NCI-H1694 treated with DMSO at 0.1 percent for 48 hours (cell line): ENCODE data around the gene LIPC.

Experiments
- DNase-seq: peaks from one replicate; lab custom pipeline; 2025; lab: John Stamatoyannopoulos, UW

Gene LIPC

DNA sequence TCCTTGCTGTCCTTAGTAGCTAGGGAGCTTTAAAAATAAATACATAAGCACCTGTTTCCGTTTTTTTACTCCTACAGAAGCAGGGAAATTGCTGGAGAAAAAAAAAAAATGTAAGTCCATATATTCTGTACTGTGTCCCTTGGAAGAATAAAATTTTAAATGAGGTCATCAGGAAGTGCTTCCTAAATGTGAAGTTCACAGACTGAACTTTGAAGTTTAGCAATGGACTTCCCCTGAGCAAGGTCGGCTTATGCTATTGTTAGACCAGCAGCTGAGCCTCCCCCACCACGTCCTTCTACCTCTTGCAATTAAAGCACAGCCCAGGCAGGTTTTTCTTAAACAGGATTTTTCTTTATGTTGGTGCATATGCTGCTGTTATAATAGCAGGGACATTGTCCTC lies 26.3 kb downstream of the LIPC start:
- DNase-seq = no peak

DNA sequence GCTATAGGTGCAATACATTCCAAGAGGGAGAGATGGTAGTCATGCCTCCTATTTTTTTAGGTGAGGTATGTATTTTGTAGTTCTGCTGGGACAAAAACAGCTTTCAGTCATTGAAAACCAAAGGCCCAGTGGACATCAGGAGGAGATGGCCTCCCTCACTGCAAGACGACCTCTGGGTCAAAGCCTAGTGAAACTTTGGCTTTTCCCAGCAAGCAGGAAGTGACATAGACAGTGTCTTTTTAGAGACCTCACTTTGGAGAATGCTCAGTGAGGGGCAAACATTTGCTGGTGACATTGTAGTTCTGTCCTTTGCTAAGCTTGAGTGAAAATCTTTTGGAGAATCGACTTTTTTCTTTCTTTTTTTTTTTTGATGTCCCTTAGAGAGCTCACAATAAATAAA lies 27.3 kb downstream of the LIPC start:
- DNase-seq = no peak

GRCh38 chr15:58459560-58459959 lies 27.8 kb downstream of the LIPC start:
- DNase-seq = no peak

DNA sequence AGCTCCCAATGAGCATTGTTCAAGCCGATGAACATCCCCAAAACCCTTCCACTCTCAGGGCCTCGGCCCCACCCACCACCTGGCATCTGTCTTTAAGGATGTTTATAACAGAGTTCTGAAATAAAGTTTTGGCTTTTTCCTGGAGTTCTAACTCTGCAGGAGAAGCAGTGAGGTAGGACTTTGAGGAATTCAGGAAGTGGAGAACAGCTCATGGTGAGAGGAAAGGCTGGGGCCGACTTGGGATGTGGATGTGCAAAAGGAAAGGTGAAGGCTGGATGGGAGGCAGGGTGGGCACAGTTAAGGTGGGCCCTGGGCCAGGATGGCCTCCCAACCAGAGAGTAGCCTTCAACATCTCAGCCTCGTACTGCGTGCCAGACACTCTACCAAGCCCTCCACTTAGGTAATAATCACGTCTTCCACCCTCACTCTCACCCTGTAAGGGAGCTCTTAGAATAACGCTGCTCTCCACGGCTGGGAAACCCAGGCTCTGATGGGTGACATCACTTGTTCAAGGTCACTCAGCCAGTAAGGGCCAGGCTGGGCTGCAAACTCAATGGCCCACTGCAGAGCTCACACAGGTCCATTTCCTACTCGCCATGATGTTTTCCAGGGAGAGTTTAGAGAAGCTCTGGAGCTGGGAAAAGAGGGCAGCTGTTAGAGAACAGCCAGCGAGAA lies 28.5 kb downstream of the LIPC start:
- no peak for DNase-seq

GRCh38 chr15:58460872-58461271 lies 29.1 kb downstream of the LIPC start:
- DNase-seq = no peak

- DNase-seq = no peak
Measured at GRCh38 chr15:58462547-58462946, 30.8 kb downstream of the LIPC start.

DNA sequence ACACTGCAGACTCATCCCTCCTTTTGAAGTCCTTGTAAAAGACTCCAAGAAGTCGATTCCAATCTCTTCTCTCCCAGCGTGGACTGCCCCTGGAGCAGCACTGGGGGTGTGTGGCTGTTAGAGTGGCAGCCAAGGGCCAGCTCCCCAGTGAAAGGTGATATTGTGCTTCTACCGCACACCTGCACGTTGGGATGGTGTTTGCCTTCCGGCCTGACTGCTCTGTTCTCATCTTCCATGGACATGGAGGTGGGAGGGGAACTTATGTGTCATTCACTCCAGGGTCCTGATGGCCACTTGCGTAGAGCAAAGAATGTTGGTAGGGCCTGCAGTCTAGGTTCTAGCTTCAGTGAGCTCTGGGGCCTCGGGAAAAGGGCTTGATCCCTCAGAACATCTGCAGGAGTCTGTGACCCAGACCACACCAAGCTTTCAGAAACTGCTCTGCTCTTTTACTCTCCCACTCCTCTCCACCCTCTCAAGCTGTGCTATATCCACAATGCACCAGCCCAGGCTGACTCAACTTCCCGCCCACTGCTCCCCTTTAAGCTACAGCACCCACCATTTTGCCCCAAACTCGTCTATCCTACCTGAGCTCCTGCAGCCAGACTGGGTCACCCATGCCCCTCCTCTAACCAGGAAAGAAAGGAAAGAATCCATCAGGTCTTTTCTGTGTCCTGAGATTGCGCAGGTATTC lies 31.3 kb downstream of the LIPC start:
- no peak for DNase-seq

GRCh38 chr15:58463815-58464650 lies 32.2 kb downstream of the LIPC start:
- no peak for DNase-seq

GRCh38 chr15:58465070-58465469 lies 33.3 kb downstream of the LIPC start:
- DNase-seq = no peak

DNA sequence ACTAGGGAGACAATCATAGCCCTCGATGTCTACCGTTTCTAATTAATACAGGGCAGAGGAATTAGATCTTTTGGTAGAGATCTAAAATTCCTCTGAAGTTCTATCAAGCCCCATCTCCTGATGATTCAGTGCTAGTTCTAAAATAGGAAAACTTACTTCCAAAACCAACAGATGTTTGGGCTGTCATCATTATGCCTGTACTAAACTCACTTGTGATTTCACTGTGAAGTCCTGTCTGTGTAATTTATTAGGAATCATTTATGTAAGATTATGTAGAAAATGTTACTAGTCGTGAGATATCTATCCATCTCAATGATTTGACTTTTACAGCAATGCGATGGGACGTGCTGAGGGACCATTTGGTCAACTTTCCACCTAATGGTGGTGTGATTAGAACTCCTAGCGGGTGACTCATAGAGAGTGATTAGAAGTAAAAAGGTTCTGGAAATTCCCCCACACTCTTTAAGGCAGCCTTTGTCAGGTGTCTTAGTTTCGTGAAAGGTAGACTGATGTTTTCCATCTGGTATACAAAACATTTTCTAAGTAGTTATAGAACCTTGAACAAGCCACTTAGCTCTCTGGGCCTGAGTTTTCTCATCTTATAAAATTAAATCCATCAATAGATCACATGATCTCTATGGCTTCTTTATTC lies 34.2 kb downstream of the LIPC start:
- DNase-seq = no peak

DNA sequence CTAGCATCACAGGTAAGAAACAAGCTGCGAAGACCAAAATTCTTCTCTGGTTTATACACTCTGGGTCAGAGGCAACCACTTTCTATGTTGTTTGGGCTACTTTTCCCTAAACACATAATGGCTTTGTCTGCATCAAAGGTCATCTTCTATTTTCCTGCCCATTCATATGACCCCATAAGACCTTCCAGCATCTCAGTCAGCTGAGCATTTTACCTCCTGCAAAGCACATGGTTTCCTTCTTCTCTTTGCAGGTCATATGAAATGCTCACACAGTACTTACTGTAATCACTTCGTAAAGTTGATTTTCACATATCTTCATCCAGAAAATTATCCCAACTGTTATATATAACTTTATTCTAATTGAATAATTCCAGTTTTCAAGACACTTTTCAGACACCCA lies 34.8 kb downstream of the LIPC start:
- DNase-seq = no peak

- no peak for DNase-seq
Measured at GRCh38 chr15:58467121-58467721, 35.4 kb downstream of the LIPC start.

DNA sequence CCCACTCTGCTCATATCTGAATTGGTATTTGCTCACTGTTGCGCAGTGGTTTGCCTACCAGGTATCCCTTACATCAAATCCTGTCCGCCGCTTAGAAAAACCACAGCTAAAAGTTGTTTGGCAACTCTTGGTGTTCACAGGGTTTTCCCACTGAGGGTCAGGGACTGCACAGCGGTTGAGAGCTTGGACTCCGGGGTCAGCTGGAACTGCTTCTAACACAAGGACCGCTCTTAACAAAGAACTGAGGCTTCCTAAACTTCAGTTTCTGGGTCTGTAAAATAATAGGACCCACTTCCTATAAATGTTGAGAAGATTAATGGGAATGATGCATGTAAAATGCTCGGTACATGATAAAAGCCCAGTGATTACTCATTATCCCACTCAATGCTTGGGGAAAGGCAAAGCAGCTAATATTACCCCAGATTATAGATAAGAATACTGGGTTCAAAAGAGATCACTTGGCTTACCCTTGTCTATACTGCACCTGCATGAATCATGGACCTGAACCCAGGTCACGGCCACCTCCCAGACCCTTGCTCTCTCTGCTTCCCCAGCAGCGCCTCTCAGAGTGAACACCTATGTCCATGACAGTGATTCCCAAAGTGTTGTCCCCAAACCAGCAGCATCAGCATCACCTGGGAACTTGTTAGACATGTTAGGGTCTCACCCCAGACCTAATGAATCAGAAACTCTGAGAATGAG lies 36.1 kb downstream of the LIPC start:
- DNase-seq = no peak

GRCh38 chr15:58469432-58470353 lies 37.9 kb downstream of the LIPC start:
- no peak for DNase-seq

GRCh38 chr15:58471348-58471747 lies 39.6 kb downstream of the LIPC start:
- DNase-seq = no peak

DNA sequence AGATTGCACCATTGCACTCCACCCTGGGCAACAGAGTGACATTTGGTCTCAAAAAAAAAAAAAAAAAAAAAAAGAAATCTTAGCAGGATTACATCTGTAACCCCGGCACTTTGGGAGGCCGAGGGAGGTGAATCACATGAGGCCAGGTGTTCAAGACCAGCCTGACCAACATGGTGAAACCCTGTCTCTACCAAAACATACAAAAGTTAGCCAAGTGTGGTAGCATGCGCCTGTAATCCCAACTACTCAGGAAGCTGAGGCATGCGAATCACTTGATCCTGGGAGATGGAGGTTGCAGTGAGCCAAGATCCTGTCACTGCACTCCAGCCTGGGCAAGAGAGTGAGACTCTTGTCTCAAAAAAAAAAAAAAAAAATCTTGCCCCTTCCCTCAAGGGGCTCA lies 40.4 kb downstream of the LIPC start:
- DNase-seq = no peak

DNA sequence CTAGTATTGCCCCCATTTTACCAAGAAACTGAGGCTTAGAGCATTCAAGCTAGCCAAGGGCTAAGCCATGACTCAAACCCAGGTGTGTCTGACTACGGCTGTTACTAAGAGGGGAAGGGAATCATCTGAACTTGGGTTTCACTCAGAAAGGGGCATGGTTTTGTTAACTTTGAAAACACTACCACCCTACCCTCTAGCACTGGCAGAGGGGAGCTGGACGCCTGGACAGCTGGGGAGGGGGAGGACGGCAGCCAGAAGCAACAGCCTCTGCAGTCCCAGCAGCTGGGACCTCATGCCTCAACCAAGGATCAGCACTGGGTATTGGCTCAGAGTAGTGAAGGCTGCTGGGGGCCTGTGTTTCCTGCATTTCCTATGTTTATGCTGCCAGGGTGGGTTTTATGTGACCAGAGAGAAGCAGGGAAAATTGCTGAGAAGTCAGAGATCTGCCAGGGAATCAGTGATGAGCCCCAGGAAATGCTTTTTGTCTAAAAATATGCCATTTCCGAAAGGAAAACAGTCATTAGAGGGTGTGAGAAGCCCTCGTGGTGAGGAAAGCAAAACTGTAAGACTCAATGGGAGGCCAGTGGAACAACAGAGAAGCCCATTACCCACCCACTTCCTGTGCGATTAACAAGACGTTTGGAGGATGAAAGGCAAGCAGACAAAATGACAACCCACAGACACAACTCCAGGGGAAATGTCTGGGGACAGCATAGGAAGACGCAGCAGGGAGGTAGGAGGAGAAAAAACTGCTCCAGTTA lies 41.2 kb downstream of the LIPC start:
- DNase-seq = no peak

DNA sequence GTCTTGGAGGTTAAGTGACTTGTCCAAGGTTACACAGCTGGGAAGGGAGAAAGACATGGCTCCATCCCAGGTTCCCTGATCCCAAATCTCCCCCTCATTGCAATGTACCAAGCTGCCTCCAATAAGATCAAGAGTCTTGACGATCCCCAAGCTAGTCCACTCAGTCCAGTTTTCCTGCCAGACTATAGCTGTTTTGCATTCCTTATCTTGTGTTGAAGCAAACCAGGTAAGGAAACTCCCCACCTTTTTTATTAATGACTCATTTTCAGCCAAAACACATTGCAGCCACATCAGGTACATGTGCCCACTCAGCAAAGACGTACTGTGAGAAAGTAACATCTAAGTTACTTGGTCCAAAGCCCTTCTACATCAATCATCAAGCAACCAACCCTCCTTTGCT lies 41.9 kb downstream of the LIPC start:
- no peak for DNase-seq

- no peak for DNase-seq
Measured at GRCh38 chr15:58474741-58475323, 43.0 kb downstream of the LIPC start.
